Testis (tissue), 3 donors: ENCODE measurements around the gene RFX2. TPM values are rescaled to one million over a fixed set of nuclear protein-coding genes. Genes with fewer than 3 reads are reported as not detected.

Experiments used
- DNase-seq: peaks from one replicate; pipeline ENCODE4 v3.0.0-alpha.2; 2019
- H3K27ac ChIP-seq, 2 donors: fragments of 200-600 bp; sonication (generic); one replicate each; pipeline ENCODE4 v1.5.1; 2019
- H3K27me3 ChIP-seq: fragments of 200-600 bp; sonication (generic); one replicate; pipeline ENCODE4 v1.5.1; 2019
- H3K36me3 ChIP-seq: fragments of 200-600 bp; sonication (generic); one replicate; pipeline ENCODE4 v1.5.1; 2017; ENCODE audit warnings: low read depth; ENCODE audit errors: missing control alignments
- H3K4me1 ChIP-seq: fragments of 200-600 bp; sonication (generic); one replicate; pipeline ENCODE4 v1.5.1; 2019
- H3K4me3 ChIP-seq, 2 donors: fragments of 200-600 bp; sonication (generic); one replicate each; pipeline ENCODE4 v1.5.1; 2017 to 2019
- H3K9me3 ChIP-seq: fragments of 200-600 bp; sonication (generic); one replicate; pipeline ENCODE4 v1.5.1; 2017
- CTCF ChIP-seq, 3 experiments: fragments of 450-650 bp in 2 of 3; fragments of 200-600 bp in 1 of 3; sonication (generic) in 1 of 3; IDR thresholded peaks; one replicate each; pipeline ENCODE4 v1.5.1; 2016 to 2019; ENCODE audit warnings: antibody characterized with exemption in 3 of 3, mild to moderate bottlenecking in 2 of 3, moderate library complexity in 1 of 3
- POLR2A ChIP-seq: fragments of 450-650 bp; IDR thresholded peaks from one replicate; pipeline ENCODE4 v1.6.1; 2017; ENCODE audit warnings: antibody characterized with exemption, mild to moderate bottlenecking, moderate library complexity
- WGBS, 2 donors: methylation state at CpG; one replicate each; pipeline ENCODE4 v1.1.5; 2018; 5-methylcytosine and 5-hydroxymethylcytosine counted together
- intact Hi-C: fragments of 100-400 bp; cut with DNase I; formaldehyde crosslinking; loops from one replicate; pipeline ENCODE4 v1.15.1; 2023; ENCODE audit warnings: low total_unique reads
- polyA plus RNA-seq: library from polyadenylated mRNA; stranded (reverse); fragments of 350-450 nt; fragmentation: Illumina TruSeq; extraction: RNeasy Lipid Tissue Mini Kit (QIAGEN cat#74804); gene quantifications from one replicate; pipeline ENCODE4 v1.2.3, GENCODE V29; 2014; ENCODE audit warnings: low read depth, low replicate concordance; ENCODE audit not compliant: insufficient read depth
- total RNA-seq, 2 donors: library from RNA; depleted of rRNA; stranded (reverse); fragments of >200 nt; gene quantifications; one replicate each; pipeline ENCODE4 v1.2.3, GENCODE V29; 2016

Gene RFX2
- total and polyA plus RNA-seq, 3 donors from 2014 or later, result 92.9 to 197 (median 127) TPM

GRCh38 chr19:5997371-5997770 lies 112.9 kb downstream of the RFX2 start:
- no peaks in the 10 kb centered on the region for H3K27me3 ChIP-seq
- peak overlapping the region in 1 of 2 donors; percentile 15 for H3K27ac ChIP-seq
- peaks cover 31% of the 10 kb centered on the region for H3K4me1 ChIP-seq
- intact Hi-C loops, result no loop called here
- no peak for TF ChIP-seq POLR2A
- no peak for TF ChIP-seq CTCF (IDR thresholded peaks at IDR 0.05)
- H3K4me3 ChIP-seq, result no peak overlapping the region
- no peaks in the 10 kb centered on the region for H3K9me3 ChIP-seq
- DNase-seq, result no peak
- WGBS, 2 donors, result 81 to 89% methylated on average over 17 of the region's 17 CpGs
- no peaks in the 10 kb centered on the region for H3K36me3 ChIP-seq

- H3K4me1 ChIP-seq, result peaks cover 26% of the 10 kb centered on the region
- H3K27ac ChIP-seq, result peak overlapping the region in 1 of 2 donors; percentile 15
- H3K9me3 ChIP-seq, result no peaks in the 10 kb centered on the region
- intact Hi-C loops, result no loop called here
- H3K36me3 ChIP-seq, result no peaks in the 10 kb centered on the region
- 69 to 72% methylated on average over 18 to 37 of the region's 37 CpGs for WGBS, 2 donors
- H3K27me3 ChIP-seq, result no peaks in the 10 kb centered on the region
- H3K4me3 ChIP-seq, result no peak overlapping the region
- DNase-seq, result peak; percentile 78
- TF ChIP-seq POLR2A (no peak), CTCF (IDR thresholded peaks at IDR 0.05) (no peak)
Observed at GRCh38 chr19:5996623-5997320, 113.5 kb downstream of the RFX2 start.

- no peak for DNase-seq
- Histone ChIP-seq H3K4me3 (no peak overlapping the region), H3K27me3 (no peaks in the 10 kb centered on the region), H3K4me1 (peaks cover 21% of the 10 kb centered on the region), H3K9me3 (no peaks in the 10 kb centered on the region), H3K27ac (peak overlapping the region in 1 of 2 donors; percentile 30), H3K36me3 (no peaks in the 10 kb centered on the region)
- WGBS, 2 donors, result 70 to 80% methylated on average over 8 to 26 of the region's 26 CpGs
- no peak for TF ChIP-seq POLR2A
- TF ChIP-seq CTCF (IDR thresholded peaks at IDR 0.05), result no peak
- intact Hi-C loops, result no loop called here
Observed at GRCh38 chr19:5996102-5996501, 114.2 kb downstream of the RFX2 start.

- 88 to 94% methylated on average over 10 to 16 of the region's 16 CpGs for WGBS, 2 donors
- Histone ChIP-seq H3K4me1 (peaks cover 21% of the 10 kb centered on the region), H3K27ac (no peak overlapping the region), H3K4me3 (no peak overlapping the region), H3K9me3 (no peaks in the 10 kb centered on the region), H3K36me3 (no peaks in the 10 kb centered on the region), H3K27me3 (no peaks in the 10 kb centered on the region)
- TF ChIP-seq POLR2A (no peak), CTCF (IDR thresholded peaks at IDR 0.05) (no peak)
- intact Hi-C loops, result no loop called here
- no peak for DNase-seq
Observed at GRCh38 chr19:5995606-5996005, 114.7 kb downstream of the RFX2 start.
